Esophagus muscularis mucosa (tissue), 4 donors: ENCODE results near the gene RBM44.
"Not testable (repeated sequence)": the region's sequence is repeated elsewhere in the genome, so short reads cannot be mapped to it uniquely, and the experiment has no call there.

Experiments
- EP300 ChIP-seq: sonication (generic); formaldehyde crosslinking; IDR thresholded peaks from one replicate; pipeline ENCODE4 v1.6.1; 2017; ENCODE audit warnings: antibody characterized with exemption
- POLR2A ChIP-seq: fragments of 450-650 bp; IDR thresholded peaks from one replicate; pipeline ENCODE4 v1.6.1; 2017; ENCODE audit warnings: antibody characterized with exemption, moderate library complexity, mild to moderate bottlenecking, low read depth
- TF ChIP-seq, protein P1 (sequence below), 3 experiments: fragments of 200-600 bp in 2 of 3; fragments of 450-650 bp in 1 of 3; sonication (generic) in 2 of 3; IDR thresholded peaks; one replicate each; pipeline ENCODE4 v1.5.1; 2017 to 2019; ENCODE audit warnings: antibody characterized with exemption in 3 of 3, mild to moderate bottlenecking in 2 of 3, moderate library complexity in 1 of 3

DNA sequence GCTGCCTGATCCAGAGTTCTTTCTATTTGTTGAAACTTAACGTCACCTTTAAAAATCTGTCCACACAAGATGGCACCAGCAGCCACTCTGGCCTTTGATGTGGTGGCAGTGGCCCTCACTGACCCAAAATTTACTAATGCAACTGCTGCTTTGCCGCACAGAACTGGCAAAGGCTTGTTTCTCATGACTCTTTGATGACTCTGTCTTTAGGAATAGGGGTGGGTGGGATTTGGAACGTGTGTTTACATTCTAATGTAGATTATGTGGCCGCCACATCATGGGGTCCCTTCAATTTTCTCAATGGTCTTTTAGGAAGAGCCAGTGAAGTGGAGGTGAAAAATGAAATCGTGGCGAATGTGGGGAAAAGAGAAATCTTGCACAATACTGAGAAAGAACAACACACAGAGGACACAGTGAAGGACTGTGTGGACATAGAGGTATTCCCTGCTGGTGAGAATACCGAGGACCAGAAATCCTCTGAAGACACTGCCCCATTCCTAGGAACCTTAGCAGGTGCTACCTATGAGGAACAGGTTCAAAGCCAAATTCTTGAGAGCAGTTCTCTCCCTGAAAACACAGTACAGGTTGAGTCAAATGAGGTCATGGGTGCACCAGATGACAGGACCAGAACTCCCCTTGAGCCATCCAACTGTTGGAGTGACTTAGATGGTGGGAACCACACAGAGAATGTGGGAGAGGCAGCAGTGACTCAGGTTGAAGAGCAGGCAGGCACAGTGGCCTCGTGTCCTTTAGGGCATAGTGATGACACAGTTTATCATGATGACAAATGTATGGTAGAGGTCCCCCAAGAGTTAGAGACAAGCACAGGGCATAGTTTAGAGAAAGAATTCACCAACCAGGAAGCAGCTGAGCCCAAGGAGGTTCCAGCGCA, 36.0 kb upstream of the RBM44 start:
- TF ChIP-seq, protein P1, sequence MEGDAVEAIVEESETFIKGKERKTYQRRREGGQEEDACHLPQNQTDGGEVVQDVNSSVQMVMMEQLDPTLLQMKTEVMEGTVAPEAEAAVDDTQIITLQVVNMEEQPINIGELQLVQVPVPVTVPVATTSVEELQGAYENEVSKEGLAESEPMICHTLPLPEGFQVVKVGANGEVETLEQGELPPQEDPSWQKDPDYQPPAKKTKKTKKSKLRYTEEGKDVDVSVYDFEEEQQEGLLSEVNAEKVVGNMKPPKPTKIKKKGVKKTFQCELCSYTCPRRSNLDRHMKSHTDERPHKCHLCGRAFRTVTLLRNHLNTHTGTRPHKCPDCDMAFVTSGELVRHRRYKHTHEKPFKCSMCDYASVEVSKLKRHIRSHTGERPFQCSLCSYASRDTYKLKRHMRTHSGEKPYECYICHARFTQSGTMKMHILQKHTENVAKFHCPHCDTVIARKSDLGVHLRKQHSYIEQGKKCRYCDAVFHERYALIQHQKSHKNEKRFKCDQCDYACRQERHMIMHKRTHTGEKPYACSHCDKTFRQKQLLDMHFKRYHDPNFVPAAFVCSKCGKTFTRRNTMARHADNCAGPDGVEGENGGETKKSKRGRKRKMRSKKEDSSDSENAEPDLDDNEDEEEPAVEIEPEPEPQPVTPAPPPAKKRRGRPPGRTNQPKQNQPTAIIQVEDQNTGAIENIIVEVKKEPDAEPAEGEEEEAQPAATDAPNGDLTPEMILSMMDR (IDR thresholded peaks at IDR 0.05) = not testable (repeated sequence)
- TF ChIP-seq EP300, POLR2A: not testable (repeated sequence)
